Measurements from ENCODE around the gene CERS1. TPM values are rescaled to one million over a fixed set of nuclear protein-coding genes. Genes with fewer than 3 reads are reported as not detected.

CERS1 gene
- polyA plus RNA-seq, 2 of the 4 experiments (the other 2 are of a cell fraction), result 1.7 to 3.4 TPM

GRCh38 chr19:18939922-18940768 lies 44.2 kb upstream of the CERS1 start:
- CTCF ChIA-PET, result interaction anchor here (0.6 to 2.0 kb wide), 7 partner anchors 11 to 50 kb away, joined by 3 to 20 read pairs (median 4); no protein-coding TSS in a partner anchor
- FAIRE-seq, result no peak

GRCh38 chr19:18939163-18939562 lies 43.2 kb upstream of the CERS1 start:
- no peak for TF ChIP-seq USF2 (IDR thresholded peaks at IDR 0.05)
- no peak for TF ChIP-seq HDAC2 (IDR thresholded peaks at IDR 0.05)
- TF ChIP-seq TP53 (CRISPR knock-in tag; IDR thresholded peaks at IDR 0.05), result no peak
- TF ChIP-seq RNF2 (IDR thresholded peaks at IDR 0.05; ENCODE audit: borderline replicate concordance, low read depth), result no peak
- no peak for TF ChIP-seq NR3C1 (IDR thresholded peaks at IDR 0.05)
- no peak for TF ChIP-seq PHF8 (IDR thresholded peaks at IDR 0.05; ENCODE audit: borderline replicate concordance, low read depth)
- TF ChIP-seq REST (IDR thresholded peaks at IDR 0.05), result no peak
- no peak for TF ChIP-seq KDM5A (IDR thresholded peaks at IDR 0.05)
- TF ChIP-seq ELK1 (IDR thresholded peaks at IDR 0.05; ENCODE audit: low read depth, low read length), result no peak
- TF ChIP-seq FOSL2 (IDR thresholded peaks at IDR 0.05), result no peak
- no peak for TF ChIP-seq FOSL2 (CRISPR knock-in tag; IDR thresholded peaks at IDR 0.05)
- no peak for TF ChIP-seq CBX2 (IDR thresholded peaks at IDR 0.05; ENCODE audit: borderline replicate concordance, low read depth)
- CTCF ChIA-PET, result interaction anchor here (1.0 to 2.0 kb wide), 3 partner anchors 11 to 48 kb away, joined by 3 to 20 read pairs (median 7); no protein-coding TSS in a partner anchor
- POLR2A ChIA-PET, result interaction anchor here (1.5 kb wide), 1 partner anchor 20 kb away, joined by 4 read pairs; the partner anchor contains the start of genes COPE and DDX49
- peak overlapping the region; percentile 99 for H3K4me2 ChIP-seq
- no peak for DNase-seq (ENCODE audit: low read depth in 1 of 2, low spot score in 1 of 2)
- H3K4me3 ChIP-seq, result no peak overlapping the region; the same call in 2 of the 3 replicates
- peak overlapping the region in 1 of 2 experiments; percentile 99; a peak in 5 of 6 replicates for H3K27ac ChIP-seq
- H3K4me1 ChIP-seq, result peaks cover 8% of the 10 kb centered on the region; the same call in 1 of the 3 replicates
- no peak for ATAC-seq
- no peaks in the 10 kb centered on the region for H3K9me3 ChIP-seq
- FAIRE-seq, result no peak
- WGBS (ENCODE audit: missing lambda C conversion rate), result 100% methylated on average over 2 of the region's 3 CpGs

More at GRCh38 chr19:18939922-18940768, 44.2 kb upstream of the CERS1 start:
- H3K4me2 ChIP-seq, result peak overlapping the region; percentile 99
- POLR2A ChIA-PET, result interaction anchor here (0.5 to 1.5 kb wide), 3 partner anchors 21 to 78 kb away, joined by 3 to 7 read pairs (median 4); partner anchors contain the start of genes COPE and DDX49
- ATAC-seq, result peak; percentile 52 to 72; a peak in 5 of 6 replicates
- H3K27ac ChIP-seq, result peak overlapping the region; percentile 92 to 99
- peak; percentile 47; the same call in 1 of the 2 replicates for TF ChIP-seq MAX (IDR thresholded peaks at IDR 0.05)
- TF ChIP-seq PBX3 (IDR thresholded peaks at IDR 0.05), result no peak
- no peak for TF ChIP-seq POLR2AphosphoS2 (conservative IDR thresholded peaks at IDR 0.05; ENCODE audit: low read length)
- TF ChIP-seq E2F6 (IDR thresholded peaks at IDR 0.05; ENCODE audit: borderline replicate concordance, low read depth), result no peak; the same call in 1 of the 2 replicates
- 2% methylated on average over 18 of the region's 47 CpGs for WGBS (ENCODE audit: missing lambda C conversion rate)
- peak overlapping the region; percentile 94 for H3K4me3 ChIP-seq
- H3K9me3 ChIP-seq, result no peaks in the 10 kb centered on the region
- peak in 1 of 2 experiments; percentile 44 for DNase-seq (ENCODE audit: low read depth in 1 of 2, low spot score in 1 of 2)
- H3K4me1 ChIP-seq, result peaks cover 8% of the 10 kb centered on the region; the same call in 1 of the 3 replicates
